Mesenchymal stem cell (in vitro differentiated cells and primary cell): Measurements from ENCODE around the gene SOD3.
A peak's percentile ranks its signal among the peaks of the same experiment; 100 is the strongest.

Source experiments
- DNase-seq: peaks from one replicate; pipeline ENCODE4 v3.0.0-alpha.2; 2013
- H2AFZ ChIP-seq: one replicate; pipeline ENCODE4 v1.6.1; 2013; ENCODE audit warnings: low read depth, mild to moderate bottlenecking, control low read depth, inconsistent platforms, low read length, moderate library complexity
- H2AK5ac ChIP-seq: 2 replicates; pipeline ENCODE4 v1.6.1; 2013; ENCODE audit warnings: low read length, moderate library complexity, mild to moderate bottlenecking, inconsistent platforms; ENCODE audit not compliant: severe bottlenecking
- H2BK120ac ChIP-seq: one replicate; pipeline ENCODE4 v1.6.1; 2013; ENCODE audit warnings: low read depth, mild to moderate bottlenecking, inconsistent platforms, low read length, moderate library complexity
- H2BK12ac ChIP-seq, 2 experiments: one replicate each; pipeline ENCODE4 v1.6.1; 2013; ENCODE audit warnings: inconsistent platforms in 2 of 2, low read length in 2 of 2, mild to moderate bottlenecking in 2 of 2, moderate library complexity in 2 of 2, control low read depth in 1 of 2
- H2BK15ac ChIP-seq: one replicate; pipeline ENCODE4 v1.6.1; 2013; ENCODE audit warnings: mild to moderate bottlenecking, low read depth, inconsistent platforms; ENCODE audit not compliant: poor library complexity, severe bottlenecking
- H2BK5ac ChIP-seq: 2 replicates; pipeline ENCODE4 v1.6.1; 2013; ENCODE audit warnings: low read depth, mild to moderate bottlenecking, low read length, control low read depth, inconsistent platforms; ENCODE audit not compliant: poor library complexity, severe bottlenecking
- H3K14ac ChIP-seq, 2 experiments: one replicate each; pipeline ENCODE4 v1.6.1; 2013; ENCODE audit warnings: inconsistent platforms in 2 of 2, low read length in 2 of 2, control low read depth in 1 of 2, mild to moderate bottlenecking in 1 of 2, moderate library complexity in 1 of 2
- H3K18ac ChIP-seq, 2 experiments: one replicate each; pipeline ENCODE4 v1.6.1; 2013; ENCODE audit warnings: inconsistent platforms in 2 of 2, low read length in 2 of 2, control low read depth in 1 of 2, low read depth in 1 of 2, mild to moderate bottlenecking in 1 of 2
- H3K23ac ChIP-seq, 2 experiments: one replicate each; pipeline ENCODE4 v1.6.1; 2013; ENCODE audit warnings: inconsistent platforms in 2 of 2, low read length in 2 of 2, mild to moderate bottlenecking in 2 of 2, moderate library complexity in 2 of 2, control low read depth in 1 of 2
- H3K27ac ChIP-seq: 2 replicates; pipeline ENCODE4 v1.5.1; 2013; ENCODE audit warnings: mild to moderate bottlenecking, moderate library complexity, low read length, control low read depth, inconsistent platforms; ENCODE audit not compliant: poor library complexity, severe bottlenecking
- H3K27me3 ChIP-seq, 2 experiments: 2 replicates each; pipeline versions ENCODE4 v1.6.1 to v1.7.0; 2013; ENCODE audit warnings: low read length in 2 of 2, mild to moderate bottlenecking in 2 of 2, moderate library complexity in 2 of 2, control low read depth in 1 of 2, inconsistent platforms in 1 of 2; ENCODE audit not compliant: control insufficient read depth in 1 of 2, insufficient read depth in 1 of 2
- H3K36me3 ChIP-seq, 2 experiments: 2 replicates each; pipeline versions ENCODE4 v1.6.1 to v1.7.0; 2013; ENCODE audit warnings: low read length in 2 of 2, control low read depth in 1 of 2, inconsistent platforms in 1 of 2, low read depth in 1 of 2, mild to moderate bottlenecking in 1 of 2; ENCODE audit not compliant: insufficient read depth in 2 of 2, control insufficient read depth in 1 of 2
- H3K4ac ChIP-seq, 2 experiments: one replicate each; pipeline ENCODE4 v1.6.1; 2013; ENCODE audit warnings: inconsistent platforms in 2 of 2, low read length in 2 of 2, mild to moderate bottlenecking in 2 of 2, moderate library complexity in 2 of 2, control low read depth in 1 of 2, low read depth in 1 of 2
- H3K4me1 ChIP-seq: 2 replicates; pipeline ENCODE4 v1.6.1; 2013; ENCODE audit warnings: low read depth, low read length, control low read depth; ENCODE audit not compliant: control insufficient read depth, insufficient read depth
- H3K4me2 ChIP-seq: 2 replicates; pipeline ENCODE4 v1.6.1; 2013; ENCODE audit warnings: low read length, mild to moderate bottlenecking, inconsistent platforms; ENCODE audit not compliant: poor library complexity, severe bottlenecking
- H3K4me3 ChIP-seq, 2 experiments: 2 replicates each; pipeline versions ENCODE4 v1.5.1 to v1.7.0; 2013; ENCODE audit warnings: low read length in 2 of 2, mild to moderate bottlenecking in 2 of 2, control low read depth in 1 of 2, low read depth in 1 of 2; ENCODE audit not compliant: insufficient read depth in 1 of 2
- H3K79me1 ChIP-seq: replicated peaks from 2 replicates; pipeline ENCODE4 v1.6.1; 2013; ENCODE audit warnings: mild to moderate bottlenecking, control low read depth, low read length, inconsistent platforms; ENCODE audit not compliant: poor library complexity, severe bottlenecking
- H3K9ac ChIP-seq: 2 replicates; pipeline ENCODE4 v1.7.0; 2013; ENCODE audit warnings: mild to moderate bottlenecking, low read length, moderate library complexity
- H3K9me3 ChIP-seq: 2 replicates; pipeline ENCODE4 v1.7.0; 2013; ENCODE audit warnings: mild to moderate bottlenecking, low read length; ENCODE audit not compliant: control insufficient read depth
- H4K8ac ChIP-seq: one replicate; pipeline ENCODE4 v1.6.1; 2013; ENCODE audit warnings: inconsistent platforms, mild to moderate bottlenecking, low read length, moderate library complexity
- H4K91ac ChIP-seq: one replicate; pipeline ENCODE4 v1.6.1; 2013; ENCODE audit warnings: mild to moderate bottlenecking, low read length, inconsistent platforms
- WGBS: methylation state at CpG from one replicate; pipeline ENCODE4 v1.1.7; 2013; ENCODE audit warnings: mixed read lengths; 5-methylcytosine and 5-hydroxymethylcytosine counted together

The SOD3 gene

GRCh38 chr4:24824720-24825119 is 29.3 kb downstream of the SOD3 start:
- DNase-seq, result no peak
- Histone ChIP-seq H3K27ac (no peak overlapping the region), H3K18ac (no peak overlapping the region), H3K36me3 (peaks cover 3 to 70% of the 10 kb centered on the region in 2 experiments), H2BK15ac (no peak overlapping the region), H3K4ac (no peak overlapping the region), H2BK5ac (no peak overlapping the region), H2AFZ (no peak overlapping the region), H3K23ac (no peak overlapping the region), H3K9me3 (no peaks in the 10 kb centered on the region), H3K14ac (no peak overlapping the region), H4K91ac (no peak overlapping the region), H3K4me1 (no peaks in the 10 kb centered on the region), H2BK12ac (no peak overlapping the region), H3K9ac (no peak overlapping the region), H3K4me3 (no peak overlapping the region), H2BK120ac (no peak overlapping the region), H3K27me3 (no peaks in the 10 kb centered on the region), H4K8ac (no peak overlapping the region), H3K79me1 (no peaks in the 10 kb centered on the region), H2AK5ac (no peak overlapping the region), H3K4me2 (no peak overlapping the region)
- WGBS, result 89% methylated on average over 7 of the region's 7 CpGs

- Histone ChIP-seq H3K79me1 (no peaks in the 10 kb centered on the region), H3K4me2 (no peak overlapping the region), H3K27me3 (no peaks in the 10 kb centered on the region), H2AFZ (no peak overlapping the region), H2BK15ac (no peak overlapping the region), H2BK5ac (no peak overlapping the region), H3K4ac (no peak overlapping the region), H2BK12ac (no peak overlapping the region), H2BK120ac (no peak overlapping the region), H3K14ac (no peak overlapping the region), H4K8ac (no peak overlapping the region), H3K4me3 (no peak overlapping the region), H3K9ac (no peak overlapping the region), H3K9me3 (no peaks in the 10 kb centered on the region), H2AK5ac (no peak overlapping the region), H4K91ac (no peak overlapping the region), H3K4me1 (no peaks in the 10 kb centered on the region), H3K27ac (no peak overlapping the region), H3K18ac (no peak overlapping the region), H3K23ac (no peak overlapping the region), H3K36me3 (peaks cover 10 to 90% of the 10 kb centered on the region in 2 experiments)
- DNase-seq, result no peak
- WGBS, result no CpG with 5 or more reads among the region's 3 CpGs
Observed at GRCh38 chr4:24831637-24832036, 36.3 kb downstream of the SOD3 start.

DNA sequence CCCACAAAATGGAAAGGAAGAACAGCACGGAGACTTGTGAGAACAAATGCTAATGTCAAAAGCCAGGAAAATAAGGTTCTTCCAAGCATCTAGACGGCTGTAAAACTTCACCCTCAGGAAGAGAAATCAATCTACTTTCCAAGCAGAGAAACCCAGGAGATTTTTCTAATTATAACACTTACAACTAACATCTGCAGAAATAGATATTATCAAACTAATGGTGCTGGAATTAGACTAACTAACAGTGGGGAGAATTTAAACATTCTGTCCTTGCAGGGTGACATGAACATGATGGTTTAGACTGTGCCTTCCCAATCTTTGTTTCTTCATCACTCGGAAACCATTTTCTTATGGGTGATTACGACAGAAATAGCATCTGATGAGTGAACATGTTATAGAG is 40.3 kb downstream of the SOD3 start:
- H3K4ac ChIP-seq, result no peak overlapping the region
- H3K9ac ChIP-seq, result no peak overlapping the region
- no peaks in the 10 kb centered on the region for H3K27me3 ChIP-seq
- H3K14ac ChIP-seq, result no peak overlapping the region
- H3K23ac ChIP-seq, result no peak overlapping the region
- no peak overlapping the region for H3K27ac ChIP-seq
- H3K18ac ChIP-seq, result no peak overlapping the region
- H2AFZ ChIP-seq, result no peak overlapping the region
- no peak for DNase-seq
- H2AK5ac ChIP-seq, result no peak overlapping the region
- no peak overlapping the region for H4K8ac ChIP-seq
- H3K4me2 ChIP-seq, result no peak overlapping the region
- H2BK12ac ChIP-seq, result no peak overlapping the region
- no peak overlapping the region for H3K4me3 ChIP-seq
- H2BK15ac ChIP-seq, result no peak overlapping the region
- H3K4me1 ChIP-seq, result peaks cover 2% of the 10 kb centered on the region
- H3K36me3 ChIP-seq, result peaks cover 9 to 78% of the 10 kb centered on the region in 2 experiments
- no peak overlapping the region for H2BK120ac ChIP-seq
- no peak overlapping the region for H4K91ac ChIP-seq
- H3K79me1 ChIP-seq, result peaks cover 2% of the 10 kb centered on the region
- WGBS, result 98% methylated on average over 4 of the region's 4 CpGs
- peaks cover 4% of the 10 kb centered on the region for H3K9me3 ChIP-seq
- no peak overlapping the region for H2BK5ac ChIP-seq

GRCh38 chr4:24836661-24837242 is 41.4 kb downstream of the SOD3 start:
- 87% methylated on average over 4 of the region's 6 CpGs for WGBS
- H2BK15ac ChIP-seq, result no peak overlapping the region
- no peak overlapping the region for H2AK5ac ChIP-seq
- H3K9ac ChIP-seq, result no peak overlapping the region
- no peak for DNase-seq
- no peaks in the 10 kb centered on the region for H3K27me3 ChIP-seq
- H2AFZ ChIP-seq, result no peak overlapping the region
- H2BK120ac ChIP-seq, result no peak overlapping the region
- peak overlapping the region in 1 of 2 experiments; percentile 59 for H3K14ac ChIP-seq
- no peak overlapping the region for H3K4ac ChIP-seq
- peak overlapping the region in 1 of 2 experiments; percentile 30 for H3K18ac ChIP-seq
- H3K9me3 ChIP-seq, result peaks cover 5% of the 10 kb centered on the region
- no peak overlapping the region for H3K23ac ChIP-seq
- no peak overlapping the region for H3K4me2 ChIP-seq
- no peak overlapping the region for H2BK5ac ChIP-seq
- no peak overlapping the region for H3K4me3 ChIP-seq
- no peak overlapping the region for H2BK12ac ChIP-seq
- peaks cover 2% of the 10 kb centered on the region for H3K79me1 ChIP-seq
- no peak overlapping the region for H4K91ac ChIP-seq
- no peak overlapping the region for H3K27ac ChIP-seq
- H3K36me3 ChIP-seq, result peaks cover 6 to 77% of the 10 kb centered on the region in 2 experiments
- H4K8ac ChIP-seq, result no peak overlapping the region
- H3K4me1 ChIP-seq, result peaks cover 3% of the 10 kb centered on the region
